Measurements from ENCODE around the gene CAMKV. TPM values are rescaled to one million over a fixed set of nuclear protein-coding genes. Genes with fewer than 3 reads are reported as not detected.

Gene CAMKV
- total RNA-seq, 1 donor from 2014 or later: 10.6 TPM

GRCh38 chr3:49877716-49878115, 8.0 kb upstream of the CAMKV start:
- Mint-ChIP-seq H3K36me3 (no peaks in the 10 kb centered on the region), H3K4me3 (no peak overlapping the region), H3K4me1 (ENCODE audit: unreplicated experiment) (peaks cover 9% of the 10 kb centered on the region), H3K9me3 (no peaks in the 10 kb centered on the region), H3K27me3 (no peaks in the 10 kb centered on the region), H3K27ac (no peak overlapping the region)
- TF ChIP-seq CTCF (conservative IDR thresholded peaks at IDR 0.05): no peak
- DNase-seq (ENCODE audit: extremely low spot score, unreplicated experiment): no peak

- Mint-ChIP-seq H3K27me3 (peaks cover 8% of the 10 kb centered on the region), H3K4me3 (no peak overlapping the region), H3K27ac (no peak overlapping the region), H3K4me1 (ENCODE audit: unreplicated experiment) (peaks cover 7% of the 10 kb centered on the region), H3K9me3 (no peaks in the 10 kb centered on the region), H3K36me3 (no peaks in the 10 kb centered on the region)
- DNase-seq (ENCODE audit: extremely low spot score, unreplicated experiment): no peak
- no peak for TF ChIP-seq CTCF (conservative IDR thresholded peaks at IDR 0.05)
Measured at GRCh38 chr3:49876567-49876966, 6.9 kb upstream of the CAMKV start.

- no peak for DNase-seq (ENCODE audit: extremely low spot score, unreplicated experiment)
- peaks cover 26% of the 10 kb centered on the region for H3K27me3 Mint-ChIP-seq
Measured at GRCh38 chr3:49873623-49874022, 3.9 kb upstream of the CAMKV start.

GRCh38 chr3:49872801-49873281, 3.1 kb upstream of the CAMKV start:
- DNase-seq (ENCODE audit: extremely low spot score, unreplicated experiment): no peak
- Mint-ChIP-seq H3K4me3 (no peak overlapping the region), H3K4me1 (ENCODE audit: unreplicated experiment) (peaks cover 11% of the 10 kb centered on the region), H3K36me3 (no peaks in the 10 kb centered on the region), H3K27ac (no peak overlapping the region), H3K9me3 (no peaks in the 10 kb centered on the region), H3K27me3 (peaks cover 34% of the 10 kb centered on the region)
- TF ChIP-seq CTCF (conservative IDR thresholded peaks at IDR 0.05): no peak

More at GRCh38 chr3:49873623-49874022, 3.9 kb upstream of the CAMKV start:
- H3K36me3 Mint-ChIP-seq: no peaks in the 10 kb centered on the region
- no peaks in the 10 kb centered on the region for H3K9me3 Mint-ChIP-seq
- TF ChIP-seq CTCF (conservative IDR thresholded peaks at IDR 0.05): no peak
- peaks cover 6% of the 10 kb centered on the region for H3K4me1 Mint-ChIP-seq (ENCODE audit: unreplicated experiment)
- H3K27ac Mint-ChIP-seq: no peak overlapping the region
- H3K4me3 Mint-ChIP-seq: no peak overlapping the region

- H3K27me3 Mint-ChIP-seq: peaks cover 44% of the 10 kb centered on the region
- no peaks in the 10 kb centered on the region for H3K9me3 Mint-ChIP-seq
- DNase-seq (ENCODE audit: extremely low spot score, unreplicated experiment): no peak
- no peak overlapping the region for H3K4me3 Mint-ChIP-seq
- H3K27ac Mint-ChIP-seq: no peak overlapping the region
- no peaks in the 10 kb centered on the region for H3K36me3 Mint-ChIP-seq
- H3K4me1 Mint-ChIP-seq (ENCODE audit: unreplicated experiment): peaks cover 15% of the 10 kb centered on the region
- no peak for TF ChIP-seq CTCF (conservative IDR thresholded peaks at IDR 0.05)
Measured at GRCh38 chr3:49871531-49872153, 1.9 kb upstream of the CAMKV start.
